HG03103 (cell line): ENCODE data around the gene BLCAP.

ENCODE experiments used
- ATAC-seq: cut with Tn5 transposase; IDR thresholded peaks from one replicate; pipeline ENCODE4 v1.9.1; 2021; ENCODE audit warnings: low read depth; ENCODE audit not compliant: unreplicated experiment

The BLCAP gene

DNA sequence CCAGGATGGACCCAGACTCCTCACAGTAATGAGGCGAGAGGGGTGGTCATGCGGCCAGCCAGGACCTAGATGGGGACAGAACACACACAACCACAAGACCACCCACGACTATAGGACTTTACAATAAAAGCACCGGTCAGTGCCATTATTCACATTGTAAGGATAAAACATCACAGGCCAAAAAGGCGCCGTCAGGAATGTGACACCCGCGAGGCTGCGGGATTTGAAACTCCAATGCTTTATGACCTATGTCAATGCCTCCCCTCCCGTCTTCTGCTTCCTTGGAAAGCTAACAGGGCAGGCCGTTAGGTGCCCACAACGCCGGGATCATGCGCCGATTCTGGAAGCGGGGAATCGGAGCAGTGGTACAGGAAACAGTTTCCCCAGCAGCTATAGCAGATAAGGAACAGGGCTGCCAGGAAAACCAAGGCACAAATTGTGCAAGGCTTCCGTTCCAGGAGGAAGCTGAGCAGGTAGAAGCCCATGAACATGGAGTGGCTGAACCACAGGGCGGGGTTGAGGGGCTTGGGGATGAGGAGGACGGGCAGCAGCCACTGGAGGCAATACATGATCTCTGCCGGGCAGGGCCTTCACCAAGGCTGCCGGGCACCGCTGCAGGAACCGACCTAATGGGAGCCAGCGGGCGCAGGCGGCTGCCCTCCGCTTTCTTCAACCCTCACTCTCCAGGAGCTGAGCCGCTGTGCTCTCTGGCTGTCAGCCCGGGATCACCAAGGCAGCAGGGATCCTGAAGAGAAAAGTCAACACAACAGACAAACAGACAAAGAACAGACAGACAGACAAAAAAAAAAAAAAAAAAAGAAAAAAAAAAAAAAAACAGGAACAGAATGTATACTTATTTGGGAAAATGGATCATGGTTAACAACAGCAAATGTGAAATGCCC lies 8.8 kb downstream of the BLCAP start:
- no peak for ATAC-seq

DNA sequence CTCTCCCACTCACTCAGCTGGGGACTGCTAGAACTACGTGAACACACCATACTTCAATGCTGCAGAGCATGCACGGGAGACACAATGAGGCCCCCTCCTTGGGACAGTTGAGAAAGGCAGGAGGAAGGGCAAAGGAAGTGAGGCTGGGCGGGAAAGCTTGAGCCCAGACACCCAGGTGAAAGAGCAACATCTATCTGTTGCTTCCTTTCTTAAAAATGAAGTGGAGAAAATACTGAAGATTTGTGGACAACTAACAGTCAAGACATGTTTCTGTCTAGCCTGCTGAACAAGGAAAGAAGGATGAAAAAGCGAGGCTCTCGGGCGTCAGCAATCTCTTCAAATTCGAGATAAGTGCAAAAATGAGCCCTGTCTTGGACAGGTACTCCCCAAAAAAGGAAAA lies 9.6 kb downstream of the BLCAP start:
- no peak for ATAC-seq

DNA sequence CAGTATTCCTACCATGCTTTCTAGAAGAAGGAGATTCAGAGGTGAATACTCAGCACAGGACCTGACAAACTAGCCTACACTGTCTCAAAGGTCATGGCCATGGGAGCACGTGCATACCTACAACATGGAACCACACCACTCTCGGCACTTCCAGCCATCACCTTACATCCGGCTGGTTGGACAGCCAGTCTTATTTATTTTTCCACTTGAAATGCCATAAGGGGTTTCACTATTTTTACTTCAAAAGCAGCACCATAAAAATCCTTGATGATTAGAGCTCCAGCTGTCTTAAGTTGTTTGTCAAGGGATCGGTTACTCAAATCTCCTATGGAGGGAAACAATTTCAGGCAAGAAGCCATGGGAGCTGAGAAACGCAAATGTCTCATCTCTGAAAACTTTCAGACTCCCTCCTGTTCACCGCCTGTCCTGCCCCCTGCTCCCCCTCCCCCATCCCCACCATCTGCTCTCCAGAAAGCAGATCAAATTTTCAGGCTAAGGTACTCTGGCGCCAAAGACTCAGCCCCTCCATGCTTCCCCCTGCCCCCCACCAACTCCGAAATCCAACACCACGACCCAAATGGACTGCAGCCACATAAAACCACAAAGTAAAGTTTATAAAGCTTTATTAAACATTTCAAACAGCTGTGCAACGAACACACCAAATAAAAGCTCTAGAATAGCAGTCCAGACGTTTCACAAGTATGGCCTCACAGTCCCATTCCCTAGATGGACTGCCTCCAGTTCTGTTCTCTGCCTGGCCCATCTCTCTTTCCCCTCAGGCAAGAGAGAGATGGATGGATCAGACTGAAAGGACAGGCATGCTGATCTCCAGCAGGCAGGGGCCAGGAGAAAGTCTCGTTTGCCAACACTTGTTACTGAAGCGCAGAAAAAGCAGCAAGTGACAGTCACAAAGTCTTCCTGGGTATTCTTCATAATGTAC lies 10.6 kb downstream of the BLCAP start:
- ATAC-seq, result no peak

DNA sequence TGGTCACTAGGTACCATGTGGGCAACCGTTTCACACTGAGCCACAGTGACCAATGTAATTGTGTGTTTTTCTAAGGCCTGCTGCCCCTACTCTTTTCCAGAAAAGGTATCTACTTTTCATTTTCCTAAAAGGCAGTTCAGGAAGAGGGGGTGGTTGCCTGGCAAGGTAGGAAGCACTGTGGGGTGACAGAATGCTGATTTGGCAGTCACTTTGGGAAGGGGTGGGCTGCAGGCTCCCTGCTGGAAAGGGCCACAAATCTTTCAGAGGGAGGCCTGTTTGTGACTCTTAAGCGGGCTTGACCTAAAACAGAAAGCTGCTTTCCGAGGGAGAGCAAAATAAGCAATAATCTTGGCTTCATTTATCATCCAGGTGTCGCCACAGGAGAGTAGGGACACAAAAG lies 11.8 kb downstream of the BLCAP start:
- ATAC-seq, result no peak

DNA sequence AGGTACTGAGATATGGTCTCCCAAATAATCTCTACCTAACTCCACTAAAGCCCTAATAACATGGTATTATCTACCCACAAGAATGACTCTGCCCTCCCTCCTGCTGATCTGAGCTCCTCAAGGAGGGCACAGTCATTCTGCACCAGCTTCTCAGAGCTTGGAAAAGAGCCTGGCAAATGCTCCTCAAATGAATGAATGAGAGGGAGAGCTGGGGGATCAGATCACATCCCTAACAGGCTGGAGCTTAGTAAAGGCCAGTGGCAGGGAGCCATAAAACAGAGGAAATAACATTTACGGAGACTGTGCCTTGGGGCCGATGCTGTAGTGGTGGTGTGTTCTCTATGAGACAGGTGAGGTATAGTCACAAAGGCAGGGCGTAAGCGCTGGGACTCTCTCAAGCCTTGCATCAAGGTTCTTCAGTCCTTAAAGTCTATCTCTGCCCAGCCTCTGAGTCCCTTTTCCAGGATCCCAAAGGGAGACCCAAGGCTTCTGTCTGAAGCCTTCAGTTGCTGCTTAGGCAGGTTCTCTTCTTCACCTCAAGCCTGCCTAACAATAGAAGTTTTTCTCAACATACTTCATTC lies 13.8 kb downstream of the BLCAP start:
- no peak for ATAC-seq

DNA sequence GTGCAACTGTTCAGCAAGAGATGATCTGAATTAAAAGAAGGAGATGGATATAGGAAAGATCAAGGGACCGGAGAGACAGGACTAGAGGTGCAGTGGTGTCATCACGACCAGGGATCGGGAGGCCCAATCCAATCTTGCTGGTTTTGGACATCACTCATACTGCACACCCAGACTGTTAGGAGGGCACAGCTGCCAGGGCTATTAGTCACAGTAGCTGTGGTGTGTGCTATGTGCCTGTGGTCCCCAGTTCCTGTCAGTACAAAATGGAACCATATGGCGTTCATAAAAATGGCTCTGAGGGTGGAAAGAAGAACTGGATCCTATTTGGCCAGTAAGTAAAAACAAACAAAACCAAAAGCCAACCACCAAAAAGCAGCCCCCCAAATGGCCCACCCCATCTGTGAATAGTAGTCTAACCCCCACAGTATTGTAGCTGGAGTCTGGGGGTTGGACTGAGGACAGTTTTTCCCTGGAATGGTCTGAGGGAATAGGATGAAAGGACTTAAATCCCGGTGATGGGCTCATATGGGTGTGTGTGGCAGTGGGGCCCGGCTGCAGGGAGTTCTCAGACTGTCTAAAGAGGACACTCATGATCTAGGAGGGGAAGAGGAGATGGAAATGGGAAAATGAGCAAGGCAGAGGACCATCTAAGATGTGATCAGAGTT lies 15.9 kb downstream of the BLCAP start:
- ATAC-seq, result no peak

DNA sequence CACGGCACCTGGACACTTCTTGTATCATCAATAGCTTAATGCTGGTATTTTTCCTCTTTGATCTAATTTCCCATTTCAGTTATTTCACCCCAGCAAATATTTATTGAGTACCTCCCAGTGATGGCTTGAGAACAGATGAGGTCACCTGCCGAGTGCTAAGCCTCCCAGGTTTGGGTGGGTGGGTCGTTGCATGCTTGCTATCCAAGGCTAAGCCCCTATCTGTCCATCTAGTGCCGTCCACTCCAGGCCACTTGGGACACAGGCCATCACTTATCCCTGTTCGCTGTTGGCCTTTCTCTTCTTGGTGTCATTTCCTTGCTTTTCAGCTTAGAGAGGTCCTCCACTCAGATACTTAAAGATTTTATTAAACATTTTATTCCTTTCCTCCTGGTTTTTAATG lies 17.4 kb downstream of the BLCAP start:
- no peak for ATAC-seq

DNA sequence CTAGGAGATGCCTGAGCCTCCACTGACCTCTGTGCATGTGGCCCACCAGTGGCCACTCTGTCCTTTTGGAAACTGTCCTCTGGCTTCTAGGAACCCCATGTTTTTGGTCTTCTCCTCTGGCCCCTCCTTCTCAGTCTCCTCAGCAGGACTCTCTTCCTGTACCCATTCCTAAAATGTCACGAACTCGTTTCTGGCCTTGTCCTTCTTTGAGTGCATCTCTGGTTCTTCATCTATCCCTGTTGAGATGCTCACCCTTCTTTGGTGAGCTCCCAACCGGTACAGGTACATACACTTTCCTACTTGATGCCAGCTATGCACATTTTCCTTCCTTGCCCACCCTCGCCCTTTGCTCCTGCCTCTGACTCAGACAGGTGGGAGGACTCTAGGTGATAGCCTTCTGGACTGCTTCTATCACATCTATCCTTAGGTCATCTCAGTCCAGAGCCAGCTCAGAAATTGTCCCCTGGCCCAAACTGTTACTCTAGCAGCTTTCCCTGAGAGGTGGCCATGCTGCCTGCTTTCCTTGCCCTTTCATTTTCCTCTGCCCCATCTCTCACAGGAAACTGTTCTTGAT lies 21.4 kb downstream of the BLCAP start:
- no peak for ATAC-seq

DNA sequence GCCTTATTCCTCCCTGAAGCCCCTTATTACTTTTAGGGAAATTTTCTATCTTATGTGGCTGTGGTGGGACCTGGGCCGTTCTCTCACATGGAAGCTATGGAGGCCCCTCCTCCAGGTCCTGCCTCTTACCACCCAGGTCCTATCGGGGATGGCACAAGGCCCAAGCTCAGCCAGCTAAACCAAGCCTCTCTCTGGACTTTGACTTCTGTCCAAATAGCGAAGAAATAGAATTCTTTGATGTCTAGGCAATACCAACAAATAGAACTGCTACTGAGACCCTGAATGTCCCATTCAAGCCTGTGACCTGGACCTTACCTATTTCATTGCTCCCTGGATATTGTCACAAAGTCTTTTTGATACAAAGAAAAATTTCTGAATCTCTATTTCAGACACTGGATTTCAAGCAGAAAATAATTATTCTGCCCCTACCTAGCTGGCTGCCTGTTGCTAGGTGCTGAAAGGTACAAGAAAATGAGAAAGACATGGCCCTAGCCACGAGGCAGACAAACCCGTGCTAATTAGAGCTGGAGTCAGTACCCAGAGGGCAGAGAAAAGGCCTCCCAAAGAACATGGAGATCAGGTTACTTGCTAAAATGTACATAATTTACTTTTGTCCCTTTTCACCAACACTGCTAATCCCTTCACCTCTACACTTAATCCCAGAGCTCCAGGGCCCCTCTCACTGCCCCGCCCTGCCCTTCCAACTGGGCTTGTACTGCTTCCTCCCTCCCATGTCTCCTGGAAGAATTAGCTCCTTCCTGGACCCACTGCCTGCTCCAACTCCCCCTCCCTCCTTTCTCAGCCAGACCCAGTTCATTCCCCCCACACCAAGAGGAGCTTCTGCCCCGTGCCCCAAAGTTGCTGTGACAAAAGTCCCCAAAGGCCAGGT lies 22.2 kb downstream of the BLCAP start:
- ATAC-seq, result no peak

DNA sequence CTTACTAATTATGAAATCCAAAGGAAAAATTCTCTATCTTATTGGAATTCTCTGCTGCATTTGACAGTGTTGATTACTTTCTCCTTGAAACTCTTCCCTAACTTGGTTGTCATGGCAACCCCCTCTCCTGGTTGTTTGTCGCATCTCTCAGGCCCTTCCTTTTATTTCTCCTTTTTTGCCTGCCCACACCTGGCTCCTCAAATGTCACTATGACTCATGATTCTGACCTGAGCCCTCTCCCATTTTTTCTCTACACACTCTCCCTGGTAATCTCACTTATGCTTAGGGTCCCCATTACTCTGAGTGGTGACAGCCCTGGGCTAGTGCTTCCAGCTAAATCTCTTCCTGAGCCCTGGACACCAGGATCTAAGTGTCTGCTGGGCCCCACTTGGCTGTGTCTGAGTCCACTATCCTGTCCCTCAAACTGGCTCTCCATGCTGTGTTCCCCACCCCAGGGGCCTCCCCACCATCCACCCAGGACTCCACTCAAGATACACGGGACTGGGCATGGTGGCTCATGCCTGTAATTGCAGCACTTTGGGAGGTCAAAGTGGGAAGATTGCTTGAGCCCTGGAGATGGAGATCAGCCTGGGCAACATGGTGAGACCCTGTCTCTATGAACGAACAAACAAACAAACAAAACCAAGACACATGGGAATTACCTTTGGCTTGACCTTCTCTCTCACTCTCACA lies 23.1 kb downstream of the BLCAP start:
- ATAC-seq, result no peak

DNA sequence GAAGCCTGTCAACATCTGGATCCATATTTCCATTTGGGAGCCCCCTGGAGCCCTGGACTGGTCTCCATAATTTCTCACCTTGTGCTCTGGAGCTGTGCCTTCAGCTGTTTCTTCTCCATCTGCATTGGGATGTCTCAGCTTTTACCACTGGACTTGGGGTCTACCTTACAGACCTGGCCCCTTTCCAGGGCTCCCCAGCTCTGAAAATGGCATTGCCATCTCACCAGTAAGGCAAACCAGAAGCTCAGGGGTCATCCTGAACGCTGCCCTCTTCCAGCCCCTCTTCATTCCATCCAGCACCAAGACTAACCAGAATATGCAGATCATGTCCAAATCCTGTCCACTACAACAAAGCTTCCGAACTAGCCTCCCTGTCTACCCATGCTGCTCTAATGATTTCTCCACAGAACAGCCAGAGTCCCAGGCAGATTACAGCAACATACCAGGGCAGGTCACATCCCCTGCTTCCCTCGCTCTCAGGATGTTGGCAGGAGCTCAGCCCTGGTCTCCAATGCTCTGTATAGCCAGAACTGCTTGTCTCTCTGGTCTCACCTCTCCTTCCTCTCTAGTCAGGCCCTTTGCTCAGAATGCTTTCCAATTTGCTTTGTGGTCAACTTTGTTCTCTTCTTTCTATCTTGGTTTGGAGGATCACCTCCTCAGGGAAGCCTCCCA lies 24.3 kb downstream of the BLCAP start:
- ATAC-seq, result no peak

DNA sequence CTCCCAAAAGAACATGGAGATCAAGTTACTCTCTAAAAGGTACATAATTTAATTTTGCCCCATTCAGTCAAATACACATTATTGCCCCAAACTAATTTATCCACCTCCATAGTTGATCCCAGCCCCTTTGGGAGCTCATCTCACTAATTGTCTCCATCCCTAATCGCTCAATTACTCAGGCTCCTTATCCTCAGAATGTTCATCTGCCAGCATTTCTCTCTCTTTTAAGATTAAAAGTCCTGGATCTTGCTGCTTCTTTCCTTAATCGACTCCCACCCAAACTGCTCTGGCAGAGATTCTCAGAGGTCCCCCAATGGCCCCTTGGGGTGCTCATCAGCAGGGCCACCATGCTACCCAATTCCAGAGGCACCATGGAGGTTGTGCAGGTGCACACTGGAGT lies 25.0 kb downstream of the BLCAP start:
- ATAC-seq, result no peak

DNA sequence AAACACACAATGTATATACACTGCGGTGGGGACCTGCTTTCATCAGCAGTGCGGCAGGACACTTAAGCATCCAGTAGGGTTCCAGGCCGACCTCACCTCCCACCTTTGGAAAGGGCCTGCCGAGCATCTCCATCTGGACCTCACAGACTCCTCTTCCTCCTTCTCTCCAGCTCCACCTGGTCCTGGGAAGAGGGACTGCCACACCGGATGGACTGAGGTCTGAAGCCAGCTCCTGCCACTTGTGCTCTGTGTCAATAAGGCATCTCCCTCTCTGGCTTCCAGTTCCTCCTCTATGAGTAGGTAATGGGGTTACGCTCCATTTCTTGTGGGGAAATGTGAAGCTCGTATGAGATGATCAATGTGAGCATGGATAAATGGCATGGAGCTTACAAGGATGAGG lies 25.7 kb downstream of the BLCAP start:
- no peak for ATAC-seq

DNA sequence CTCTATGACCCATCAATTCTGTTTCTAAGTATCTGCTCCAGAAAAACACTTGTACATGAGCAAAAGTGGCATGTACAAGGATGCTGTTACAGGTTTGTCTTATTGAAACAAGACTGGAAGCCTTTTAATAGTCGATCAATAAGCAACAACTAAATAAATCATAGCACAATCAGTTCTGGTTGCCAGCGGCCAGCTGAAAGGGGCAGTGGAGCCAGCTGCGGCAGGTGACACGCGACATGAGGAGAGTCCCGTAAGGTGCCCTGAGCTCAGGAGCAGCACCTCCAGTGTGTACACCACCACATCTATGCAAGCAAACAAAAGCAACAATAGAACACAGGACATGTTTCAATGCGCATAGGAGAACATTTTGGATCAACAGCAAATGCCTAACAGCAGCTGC lies 27.4 kb downstream of the BLCAP start:
- no peak for ATAC-seq

DNA sequence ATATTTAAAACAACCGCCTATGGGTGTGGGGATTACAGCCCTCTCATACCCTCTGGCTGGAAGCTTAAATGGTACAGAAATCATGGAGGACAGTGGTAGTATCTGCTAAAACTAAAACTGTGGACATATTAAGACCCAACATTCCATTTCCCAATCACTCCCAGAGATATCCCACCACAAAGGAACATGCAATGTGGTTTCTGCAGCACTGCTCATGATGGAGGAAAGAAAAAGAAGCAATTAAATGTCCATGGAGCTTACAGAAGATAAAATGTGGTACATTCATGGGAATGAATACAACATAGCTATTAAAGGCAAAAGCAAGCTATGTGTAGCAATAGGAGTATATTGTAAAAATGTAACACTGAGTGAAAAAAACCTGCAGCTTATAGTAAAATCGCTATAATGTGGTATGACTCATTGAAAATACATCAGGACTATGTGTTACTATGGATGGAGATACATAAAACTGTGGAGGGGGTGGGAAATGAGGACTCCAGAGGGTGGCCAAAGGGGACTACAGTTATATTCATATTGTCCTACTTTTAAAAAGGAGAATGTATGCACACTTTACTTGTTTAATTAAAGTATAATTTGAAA lies 29.5 kb downstream of the BLCAP start:
- no peak for ATAC-seq

DNA sequence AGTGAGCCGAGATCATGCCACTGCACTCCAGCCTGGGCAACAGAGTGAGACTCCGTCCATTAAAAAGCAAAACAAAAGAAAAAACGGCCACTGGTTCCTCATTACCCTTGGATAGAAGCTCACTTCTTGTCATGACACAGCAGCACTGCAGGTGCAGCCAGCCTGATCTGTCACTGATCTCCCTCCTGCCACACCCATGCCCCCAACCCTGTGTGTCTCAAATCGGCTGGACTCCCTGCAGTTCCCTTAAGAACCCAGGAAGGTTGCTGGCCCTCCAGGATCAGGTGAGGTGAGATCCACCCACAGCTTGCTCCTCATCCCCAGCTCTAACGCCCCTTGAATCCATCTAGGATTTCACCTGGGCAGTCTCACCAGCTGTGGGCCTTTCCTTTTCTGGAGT lies 32.9 kb downstream of the BLCAP start:
- ATAC-seq, result no peak

DNA sequence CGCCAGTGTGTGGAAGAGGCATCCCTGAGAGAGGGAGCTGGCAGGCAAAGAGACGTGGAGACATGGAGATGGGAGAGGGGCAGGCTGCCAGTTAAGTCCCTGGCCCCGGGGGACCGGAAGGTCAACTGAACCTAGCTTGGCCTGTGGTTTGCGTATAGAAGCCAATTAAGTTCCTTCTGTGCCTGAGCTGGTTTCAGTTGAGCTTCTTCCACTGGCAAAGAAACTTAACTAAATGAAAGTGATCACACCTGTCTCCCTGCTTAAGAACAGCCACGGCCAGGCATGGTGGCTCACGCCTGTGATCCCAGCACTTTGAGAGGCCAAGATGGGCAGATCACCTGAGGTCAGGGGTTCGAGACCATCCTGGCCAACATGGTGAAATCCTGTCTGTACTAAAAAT lies 33.4 kb downstream of the BLCAP start:
- ATAC-seq, result no peak

DNA sequence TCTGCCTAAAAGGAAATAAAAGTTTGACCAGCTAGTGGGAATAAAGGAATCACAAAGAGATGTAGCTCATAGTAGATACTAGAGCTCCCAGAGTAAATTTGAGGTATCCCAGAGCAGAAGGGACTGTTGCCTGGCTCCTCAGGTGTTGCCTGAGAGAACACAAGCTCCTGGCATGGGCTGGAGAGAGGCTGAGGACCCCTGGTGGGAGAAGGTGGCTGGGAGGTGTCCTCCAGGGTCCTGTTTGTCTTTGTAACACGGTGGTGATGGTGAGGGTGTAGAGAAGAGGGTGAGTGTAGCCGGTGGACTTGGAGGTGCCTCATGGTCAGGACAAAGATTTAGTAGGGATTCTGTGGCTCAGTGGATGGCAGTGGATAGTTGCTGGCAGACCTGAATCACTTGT lies 34.7 kb downstream of the BLCAP start:
- no peak for ATAC-seq
